ENCODE measurements around the gene SLC5A7.

SLC5A7 gene

GRCh38 chr2:108029912-108030311, 43.6 kb downstream of the SLC5A7 start:
- TF ChIP-seq TAF1 (IDR thresholded peaks at IDR 0.05; ENCODE audit: borderline replicate concordance, insufficient read depth, low read length) (no peak), SIN3A (IDR thresholded peaks at IDR 0.05; ENCODE audit: borderline replicate concordance, insufficient read depth, low read length) (no peak), POLR2AphosphoS5 (IDR thresholded peaks at IDR 0.05; ENCODE audit: low read depth, low read length) (no peak), FOXP2 (optimal IDR thresholded peaks at IDR 0.05; ENCODE audit: borderline replicate concordance, extremely low read depth, extremely low read length, insufficient read depth) (no peak)
- TF ChIP-seq, protein P1, sequence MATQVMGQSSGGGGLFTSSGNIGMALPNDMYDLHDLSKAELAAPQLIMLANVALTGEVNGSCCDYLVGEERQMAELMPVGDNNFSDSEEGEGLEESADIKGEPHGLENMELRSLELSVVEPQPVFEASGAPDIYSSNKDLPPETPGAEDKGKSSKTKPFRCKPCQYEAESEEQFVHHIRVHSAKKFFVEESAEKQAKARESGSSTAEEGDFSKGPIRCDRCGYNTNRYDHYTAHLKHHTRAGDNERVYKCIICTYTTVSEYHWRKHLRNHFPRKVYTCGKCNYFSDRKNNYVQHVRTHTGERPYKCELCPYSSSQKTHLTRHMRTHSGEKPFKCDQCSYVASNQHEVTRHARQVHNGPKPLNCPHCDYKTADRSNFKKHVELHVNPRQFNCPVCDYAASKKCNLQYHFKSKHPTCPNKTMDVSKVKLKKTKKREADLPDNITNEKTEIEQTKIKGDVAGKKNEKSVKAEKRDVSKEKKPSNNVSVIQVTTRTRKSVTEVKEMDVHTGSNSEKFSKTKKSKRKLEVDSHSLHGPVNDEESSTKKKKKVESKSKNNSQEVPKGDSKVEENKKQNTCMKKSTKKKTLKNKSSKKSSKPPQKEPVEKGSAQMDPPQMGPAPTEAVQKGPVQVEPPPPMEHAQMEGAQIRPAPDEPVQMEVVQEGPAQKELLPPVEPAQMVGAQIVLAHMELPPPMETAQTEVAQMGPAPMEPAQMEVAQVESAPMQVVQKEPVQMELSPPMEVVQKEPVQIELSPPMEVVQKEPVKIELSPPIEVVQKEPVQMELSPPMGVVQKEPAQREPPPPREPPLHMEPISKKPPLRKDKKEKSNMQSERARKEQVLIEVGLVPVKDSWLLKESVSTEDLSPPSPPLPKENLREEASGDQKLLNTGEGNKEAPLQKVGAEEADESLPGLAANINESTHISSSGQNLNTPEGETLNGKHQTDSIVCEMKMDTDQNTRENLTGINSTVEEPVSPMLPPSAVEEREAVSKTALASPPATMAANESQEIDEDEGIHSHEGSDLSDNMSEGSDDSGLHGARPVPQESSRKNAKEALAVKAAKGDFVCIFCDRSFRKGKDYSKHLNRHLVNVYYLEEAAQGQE (IDR thresholded peaks at IDR 0.05; ENCODE audit: insufficient read depth in 1 of 2, low read depth in 2 of 2, low read length in 2 of 2) = no peak

DNA sequence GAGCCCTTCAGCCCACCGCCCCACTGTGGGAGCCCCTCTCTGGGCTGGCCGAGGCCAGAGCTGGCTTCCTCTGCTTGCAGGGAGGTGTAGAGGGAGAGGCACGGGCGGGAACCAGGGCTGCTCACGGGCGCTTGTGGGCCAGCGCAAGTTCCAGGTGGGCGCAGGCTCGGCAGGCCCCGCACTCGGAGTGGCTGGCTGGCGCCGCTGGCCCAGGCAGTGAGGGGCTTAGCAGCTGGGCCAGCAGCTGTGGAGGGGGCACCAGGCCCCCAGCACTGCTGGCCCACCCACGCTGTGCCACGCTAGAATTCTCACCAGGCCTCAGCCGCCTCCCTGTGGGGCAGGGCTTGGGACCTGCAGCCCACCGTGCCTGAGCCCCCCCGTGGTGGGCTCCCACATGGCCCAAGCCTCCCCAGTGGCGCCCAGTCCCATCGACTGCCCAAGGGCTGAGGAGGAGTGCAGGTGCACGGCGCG, 45.2 kb downstream of the SLC5A7 start:
- TF ChIP-seq, protein P1 (IDR thresholded peaks at IDR 0.05; ENCODE audit: insufficient read depth in 1 of 2, low read depth in 2 of 2, low read length in 2 of 2) = no peak
- TF ChIP-seq POLR2AphosphoS5 (IDR thresholded peaks at IDR 0.05; ENCODE audit: low read depth, low read length) = no peak

DNA sequence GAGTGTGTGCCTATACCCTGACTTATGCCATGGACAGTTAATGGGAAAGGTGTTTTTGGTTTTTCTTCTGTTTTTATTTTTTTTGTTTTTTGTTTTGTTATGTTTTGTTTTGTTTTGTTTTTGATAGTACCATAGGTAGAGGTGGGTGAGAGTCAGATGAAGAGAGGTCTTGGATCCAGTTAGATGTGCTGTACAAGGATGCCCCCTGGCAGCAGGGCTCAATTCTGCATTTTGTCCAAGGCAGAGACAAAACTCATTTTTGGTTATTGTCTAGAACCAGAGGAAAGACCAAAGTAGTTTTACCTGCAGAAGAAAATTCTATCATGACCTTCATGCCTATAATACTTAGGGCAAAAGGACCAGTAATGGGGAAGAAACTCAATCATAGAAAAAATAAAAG, 48.5 kb downstream of the SLC5A7 start:
- no peak for TF ChIP-seq FOXP2 (optimal IDR thresholded peaks at IDR 0.05; ENCODE audit: borderline replicate concordance, extremely low read depth, extremely low read length, insufficient read depth)
- TF ChIP-seq TAF1 (IDR thresholded peaks at IDR 0.05; ENCODE audit: borderline replicate concordance, insufficient read depth, low read length) = no peak
- TF ChIP-seq, protein P1 (IDR thresholded peaks at IDR 0.05; ENCODE audit: insufficient read depth in 1 of 2, low read depth in 2 of 2, low read length in 2 of 2) = no peak
- no peak for TF ChIP-seq POLR2AphosphoS5 (IDR thresholded peaks at IDR 0.05; ENCODE audit: low read depth, low read length)
- TF ChIP-seq SIN3A (IDR thresholded peaks at IDR 0.05; ENCODE audit: borderline replicate concordance, insufficient read depth, low read length) = no peak

DNA sequence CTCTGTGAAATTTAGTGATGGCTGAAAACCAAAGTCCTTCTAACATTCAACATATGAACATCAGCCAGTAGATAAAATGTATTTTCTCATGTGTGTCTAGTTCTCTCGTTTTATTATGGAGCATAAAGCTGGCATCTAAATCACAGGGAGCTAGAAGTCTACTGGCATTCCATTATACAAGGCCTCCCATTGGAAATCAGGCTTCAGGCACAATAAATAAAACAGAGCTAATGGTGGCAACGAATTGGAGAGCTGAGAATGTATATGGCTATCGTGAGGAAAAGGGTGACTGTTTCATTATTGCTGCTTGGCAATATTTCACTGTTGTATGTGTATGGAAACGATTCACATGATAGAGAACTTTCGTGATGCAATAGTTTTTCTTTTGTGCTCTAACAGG, 62.4 kb downstream of the SLC5A7 start:
- TF ChIP-seq POLR2AphosphoS5 (IDR thresholded peaks at IDR 0.05; ENCODE audit: low read depth, low read length) (no peak), SIN3A (IDR thresholded peaks at IDR 0.05; ENCODE audit: borderline replicate concordance, insufficient read depth, low read length) (no peak), FOXP2 (optimal IDR thresholded peaks at IDR 0.05; ENCODE audit: borderline replicate concordance, extremely low read depth, extremely low read length, insufficient read depth) (no peak), TAF1 (IDR thresholded peaks at IDR 0.05; ENCODE audit: borderline replicate concordance, insufficient read depth, low read length) (no peak)
- TF ChIP-seq, protein P1 (IDR thresholded peaks at IDR 0.05; ENCODE audit: insufficient read depth in 1 of 2, low read depth in 2 of 2, low read length in 2 of 2) = no peak

GRCh38 chr2:108058576-108059137, 72.3 kb downstream of the SLC5A7 start:
- TF ChIP-seq SIN3A (IDR thresholded peaks at IDR 0.05; ENCODE audit: borderline replicate concordance, insufficient read depth, low read length) = no peak
- no peak for TF ChIP-seq FOXP2 (optimal IDR thresholded peaks at IDR 0.05; ENCODE audit: borderline replicate concordance, extremely low read depth, extremely low read length, insufficient read depth)
- TF ChIP-seq POLR2AphosphoS5 (IDR thresholded peaks at IDR 0.05; ENCODE audit: low read depth, low read length) = no peak
- TF ChIP-seq, protein P1 (IDR thresholded peaks at IDR 0.05; ENCODE audit: insufficient read depth in 1 of 2, low read depth in 2 of 2, low read length in 2 of 2) = no peak
- no peak for TF ChIP-seq TAF1 (IDR thresholded peaks at IDR 0.05; ENCODE audit: borderline replicate concordance, insufficient read depth, low read length)
